K562 (cell line): ENCODE results near the gene NUCKS1. TPM values are rescaled to one million over a fixed set of nuclear protein-coding genes. Genes with fewer than 3 reads are reported as not detected.

Experiments used
- ATAC-seq: fragments of 200-7000 bp; cut with Tn5 transposase; 3 replicates; pipeline ENCODE4 v1.9.1; 2020; ENCODE audit warnings: moderate library complexity
- BruUV-seq: library from RNA; stranded (reverse); fragments of 400-500 nt; replicated peaks from 2 replicates; lab custom pipeline; 2021; lab: Mats Ljungman, UMichigan
- CTCF ChIA-PET: fragments of 300-600 bp; formaldehyde crosslinking; extraction: SDS; loops from one replicate; lab custom pipeline; 2021; ENCODE audit warnings: low intra/inter-chr PET ratio; lab: Yijun Ruan, JAX
- POLR2A ChIA-PET: fragments of 300-600, 350-650 bp; sonication (Branson Sonifier 250); formaldehyde crosslinking; extraction: SDS; loops from one replicate; lab custom pipeline; 2021; ENCODE audit warnings: antibody characterized with exemption, inconsistent platforms; lab: Yijun Ruan, JAX
- DNase-seq, 4 experiments: peaks; one replicate each; pipeline versions ENCODE4 v3.0.0 to v3.0.0-alpha.2; 2011 to 2018; ENCODE audit warnings: low spot score in 3 of 4, mixed read lengths in 3 of 4; ENCODE audit errors: extremely low read depth in 1 of 4
- FAIRE-seq: peaks from 2 replicates; lab custom pipeline; 2011; peaks lifted over from hg19 to GRCh38; lab: Jason Lieb, UNC
- H2AFZ ChIP-seq: 2 replicates; pipeline ENCODE4 v1.6.0; 2011; ENCODE audit warnings: low read depth, low read length, control low read depth, inconsistent platforms
- H3K27ac ChIP-seq: fragments of 200-600 bp; 3 replicates; pipeline ENCODE4 v1.8.0; 2011; ENCODE audit warnings: low read depth, mild to moderate bottlenecking, control low read depth, inconsistent platforms, low read length, moderate library complexity, mixed read lengths; ENCODE audit errors: extremely low read depth
- H3K27me3 ChIP-seq, 2 experiments: fragments of 300-600 bp in 1 of 2; 2 replicates in 1 of 2; 3 replicates in 1 of 2; pipeline versions ENCODE4 v1.6.0 to v1.8.0; 2011; ENCODE audit warnings: inconsistent platforms in 2 of 2, low read length in 2 of 2, mild to moderate bottlenecking in 1 of 2, mixed read lengths in 1 of 2, moderate library complexity in 1 of 2; ENCODE audit not compliant: control insufficient read depth in 2 of 2, insufficient read depth in 2 of 2
- H3K36me3 ChIP-seq: fragments of 300-600 bp; 3 replicates; pipeline ENCODE4 v1.8.0; 2011; ENCODE audit warnings: mild to moderate bottlenecking, low read length, inconsistent platforms; ENCODE audit not compliant: control insufficient read depth, insufficient read depth
- H3K4me1 ChIP-seq, 2 experiments: fragments of 200-600 bp in 1 of 2; replicated peaks in 1 of 2; 2 replicates in 1 of 2; 3 replicates in 1 of 2; pipeline versions ENCODE4 v1.5.1 to v1.8.0; 2011; ENCODE audit warnings: inconsistent platforms in 2 of 2, low read length in 2 of 2, mild to moderate bottlenecking in 1 of 2, mixed read lengths in 1 of 2, moderate library complexity in 1 of 2; ENCODE audit not compliant: control insufficient read depth in 2 of 2, insufficient read depth in 2 of 2
- H3K4me2 ChIP-seq: 2 replicates; pipeline ENCODE4 v1.6.1; 2011; ENCODE audit warnings: low read length, control low read depth, inconsistent platforms, mixed read lengths; ENCODE audit not compliant: insufficient read depth
- H3K4me3 ChIP-seq: fragments of 200-600 bp; sonication (generic), shearing (Covaris generic); 2 replicates; pipeline ENCODE4 v1.5.1; 2016; ENCODE audit warnings: control low read depth, inconsistent platforms
- H3K79me2 ChIP-seq: fragments of 200-600 bp; 3 replicates; pipeline ENCODE4 v1.8.0; 2011; ENCODE audit warnings: low read length, inconsistent platforms; ENCODE audit not compliant: control insufficient read depth, insufficient read depth
- H3K9ac ChIP-seq, 2 experiments: 2 replicates each; pipeline versions ENCODE4 v1.6.0 to v1.6.1; 2011; ENCODE audit warnings: low read depth in 2 of 2, low read length in 2 of 2, control low read depth in 1 of 2, inconsistent platforms in 1 of 2, mild to moderate bottlenecking in 1 of 2, mixed read lengths in 1 of 2; ENCODE audit not compliant: insufficient read depth in 1 of 2
- H3K9me1 ChIP-seq: one replicate; pipeline ENCODE4 v1.6.0; 2011; ENCODE audit warnings: inconsistent platforms, mild to moderate bottlenecking, low read length, moderate library complexity; ENCODE audit not compliant: control insufficient read depth, insufficient read depth
- H3K9me3 ChIP-seq: replicated peaks from 2 replicates; pipeline ENCODE4 v1.5.1; 2011; ENCODE audit warnings: low read depth, low read length, inconsistent platforms; ENCODE audit not compliant: control insufficient read depth, insufficient read depth
- H4K20me1 ChIP-seq: replicated peaks from 2 replicates; pipeline ENCODE4 v1.6.1; 2011; ENCODE audit warnings: low read length, inconsistent platforms, mixed read lengths; ENCODE audit not compliant: control insufficient read depth, insufficient read depth
- MYNN ChIP-seq, 2 experiments: sonication (generic); formaldehyde crosslinking in 1 of 2; IDR thresholded peaks; 2 replicates each; pipeline versions ENCODE4 v1.5.0 to v1.6.1; 2016 to 2020; ENCODE audit warnings: antibody characterized with exemption in 1 of 2, missing genetic modification reagents in 1 of 2
- POLR2AphosphoS5 ChIP-seq: IDR thresholded peaks from 2 replicates; pipeline ENCODE4 v1.6.1; 2011; ENCODE audit warnings: mild to moderate bottlenecking, low read depth, low read length, moderate library complexity; ENCODE audit not compliant: control insufficient read depth, insufficient read depth
- RBM14 ChIP-seq: fragments of 200-400 bp; formaldehyde crosslinking; IDR thresholded peaks from 2 replicates; pipeline ENCODE4 v1.6.1; 2018; ENCODE audit warnings: low read depth, mild to moderate bottlenecking, low read length, moderate library complexity, borderline replicate concordance; ENCODE audit not compliant: insufficient read depth
- ZBED1 ChIP-seq: IDR thresholded peaks from 2 replicates; pipeline ENCODE4 v1.6.1; 2014
- ZNF740 ChIP-seq, 3 experiments: fragments of 200-800 bp in 1 of 3; sonication (Bioruptor generic) in 1 of 3; sonication (generic) in 1 of 3; formaldehyde crosslinking in 1 of 3; IDR thresholded peaks; 2 replicates each; pipeline versions ENCODE4 v1.6.1 to v1.8.0; 2016 to 2022; ENCODE audit warnings: mild to moderate bottlenecking in 2 of 3, missing compliant biosample characterization in 2 of 3, missing genetic modification characterization in 2 of 3, missing genetic modification reagents in 1 of 3
- WGBS: fragments of 100-300 bp; shearing (Covaris generic); methylation state at CpG from one replicate; pipeline ENCODE4 v1.1.6; 2016; ENCODE audit warnings: low coverage, mixed read lengths; ENCODE audit not compliant: insufficient coverage; ENCODE audit errors: missing lambda C conversion rate; 5-methylcytosine and 5-hydroxymethylcytosine counted together
- in situ Hi-C: fragments of 300-500 bp; cut with MboI; formaldehyde crosslinking; loops from 4 replicates; pipeline ENCODE4 v1.15.0; 2018; ENCODE audit warnings: inconsistent platforms, mixed read lengths
- intact Hi-C: fragments of 100-400 bp; cut with micrococcal nuclease; formaldehyde crosslinking; loops from 2 replicates; pipeline ENCODE4 v1.14.2; 2022
- polyA plus RNA-seq, 8 experiments: library from polyadenylated mRNA; depleted of rRNA in 4 of 8; stranded (reverse) in 5 of 8; unstranded in 3 of 8; fragments of >200 nt; fragmentation: Nextera tagmentation in 2 of 8; fragmentation: Illumina TruSeq in 1 of 8; extraction: Ambion mirVana in 2 of 8; extraction: Trizol in 1 of 8; gene quantifications; 2 replicates each; pipeline versions ENCODE4 v1.2.1 to v1.2.3, GENCODE V29; 2011 to 2014; ENCODE audit warnings: inconsistent platforms in 1 of 8, missing spikeins in 1 of 8
- total RNA-seq, 7 experiments: library from RNA; depleted of rRNA in 6 of 7; stranded (reverse); fragments of >200 nt in 6 of 7; fragmentation: Illumina TruSeq in 2 of 7; extraction: Trizol in 2 of 7; gene quantifications; 2 replicates each; pipeline versions ENCODE4 v1.2.1 to v1.2.3, GENCODE V29; 2011 to 2021; ENCODE audit warnings: low replicate concordance in 1 of 7

NUCKS1 gene
- total and polyA plus RNA-seq, 9 of the 15 experiments (the other 6 are each of a cell fraction or from before 2014, with no cell fraction given) = 66.7 to 244 (median 149) TPM

GRCh38 chr1:205716371-205717132 lies 33.4 kb downstream of the NUCKS1 start:
- Histone ChIP-seq H3K9me1 (no peaks in the 10 kb centered on the region), H3K27ac (no peak overlapping the region), H3K27me3 (no peaks in the 10 kb centered on the region), H3K9me3 (no peaks in the 10 kb centered on the region), H3K4me3 (no peak overlapping the region), H3K4me2 (no peak overlapping the region), H4K20me1 (no peaks in the 10 kb centered on the region), H3K79me2 (no peaks in the 10 kb centered on the region), H3K36me3 (peaks cover 74% of the 10 kb centered on the region), H2AFZ (no peak overlapping the region), H3K4me1 (no peaks in the 10 kb centered on the region), H3K9ac (no peak overlapping the region)
- ATAC-seq (no peak), FAIRE-seq (no peak), DNase-seq (no peak)
- intact Hi-C loops = no loop called here
- in situ Hi-C loops = no loop called here
- POLR2A ChIA-PET = no interaction called here
- TF ChIP-seq POLR2AphosphoS5 (peak; percentile 50; the same call in 1 of the 2 replicates), ZBED1 (no peak)
- no TSS peak for BruUV-seq
- CTCF ChIA-PET = no interaction called here
- WGBS = 93% methylated on average over 7 of the region's 7 CpGs

- POLR2A ChIA-PET = interaction anchor here (1.2 to 7.5 kb wide), 2 partner anchors 33 to 58 kb away, joined by 3 to 46 read pairs; no protein-coding TSS in a partner anchor
- TF ChIP-seq MYNN (IDR thresholded peaks at IDR 0.05) (peak; percentile 42; the same call in 1 of the 2 replicates), MYNN (CRISPR knock-in tag; IDR thresholded peaks at IDR 0.05) (no peak), ZNF740 (CRISPR knock-in tag; IDR thresholded peaks at IDR 0.05) (no peak), ZNF740 (tag; IDR thresholded peaks at IDR 0.05) (no peak), RBM14 (no peak), POLR2AphosphoS5 (peak; percentile 41; the same call in 1 of the 2 replicates)
- peaks cover 0 to 4% of the 10 kb centered on the region in 2 experiments; a peak in 2 of 5 replicates for H3K4me1 ChIP-seq
These were observed 34.4 kb downstream of the NUCKS1 start for GRCh38 chr1:205715628-205716027.

More at GRCh38 chr1:205715628-205716027, 34.4 kb downstream of the NUCKS1 start:
- in situ Hi-C loops = no loop called here
- Histone ChIP-seq H2AFZ (no peak overlapping the region), H3K79me2 (no peaks in the 10 kb centered on the region), H3K27me3 (no peaks in the 10 kb centered on the region), H3K4me2 (no peak overlapping the region), H3K9me1 (no peaks in the 10 kb centered on the region), H3K4me3 (no peak overlapping the region), H4K20me1 (no peaks in the 10 kb centered on the region; the same call in 1 of the 2 replicates), H3K36me3 (peaks cover 69% of the 10 kb centered on the region), H3K9ac (no peak overlapping the region), H3K9me3 (no peaks in the 10 kb centered on the region), H3K27ac (no peak overlapping the region)
- DNase-seq (no peak), ATAC-seq (no peak), FAIRE-seq (no peak)
- CTCF ChIA-PET = no interaction called here
- intact Hi-C loops = no loop called here
- WGBS = 90% methylated on average over 5 of the region's 5 CpGs
- BruUV-seq = no TSS peak
